Stomach smooth muscle (tissue), 2 donors: ENCODE measurements around the gene MAPK1IP1L.
"Not testable (repeated sequence)": the region's sequence is repeated elsewhere in the genome, so short reads cannot be mapped to it uniquely, and the experiment has no call there.

ENCODE experiments used
- H3K27ac ChIP-seq: one replicate; pipeline ENCODE4 v1.7.0; 2013; ENCODE audit warnings: mild to moderate bottlenecking, low read length, inconsistent platforms
- H3K27me3 ChIP-seq, 2 donors: one replicate each; pipeline ENCODE4 v1.7.0; 2013; ENCODE audit warnings: low read length in 2 of 2; ENCODE audit not compliant: insufficient read depth in 2 of 2, control insufficient read depth in 1 of 2
- H3K36me3 ChIP-seq, 2 donors: one replicate each; pipeline ENCODE4 v1.7.0; 2013; ENCODE audit warnings: low read length in 2 of 2; ENCODE audit not compliant: control insufficient read depth in 2 of 2, insufficient read depth in 2 of 2
- H3K4me1 ChIP-seq: one replicate; pipeline ENCODE4 v1.7.0; 2013; ENCODE audit warnings: low read length; ENCODE audit not compliant: control insufficient read depth, insufficient read depth
- H3K4me3 ChIP-seq, 2 donors: one replicate each; pipeline ENCODE4 v1.7.0; 2013; ENCODE audit warnings: low read length in 2 of 2
- H3K9ac ChIP-seq, 2 donors: one replicate each; pipeline ENCODE4 v1.7.0; 2013; ENCODE audit warnings: low read length in 2 of 2, mild to moderate bottlenecking in 1 of 2
- H3K9me3 ChIP-seq, 2 donors: one replicate each; pipeline ENCODE4 v1.7.0; 2013; ENCODE audit warnings: low read length in 2 of 2; ENCODE audit not compliant: control insufficient read depth in 2 of 2
- donor health status: healthy.
- donor health status: Pancreatic carcinoma.

Gene MAPK1IP1L

DNA sequence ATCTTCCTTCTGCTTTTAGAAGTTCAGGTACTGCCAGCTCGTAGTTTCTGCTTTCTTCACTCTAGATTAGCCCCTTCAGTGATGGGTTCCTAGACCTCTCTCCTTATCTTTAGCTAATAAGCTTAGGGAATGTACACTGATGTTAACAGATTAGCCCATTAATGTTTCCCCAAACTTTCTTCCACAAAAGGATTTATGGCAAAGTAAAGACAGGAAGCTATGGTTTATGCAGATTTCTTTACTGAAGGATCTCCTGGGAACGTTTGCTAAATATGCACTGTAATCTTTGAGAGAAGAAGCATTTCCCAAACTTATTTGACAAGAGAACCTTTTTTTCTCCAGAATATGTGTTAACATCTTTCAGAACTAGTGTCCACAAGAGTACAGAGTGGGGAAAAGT, 20.3 kb upstream of the MAPK1IP1L start:
- Histone ChIP-seq H3K9me3 (no peaks in the 10 kb centered on the region), H3K9ac (peak overlapping the region in 1 of 2 donors; percentile 10), H3K4me1 (peaks cover 10% of the 10 kb centered on the region), H3K36me3 (no peaks in the 10 kb centered on the region), H3K4me3 (no peak overlapping the region), H3K27ac (no peak overlapping the region), H3K27me3 (no peaks in the 10 kb centered on the region)

DNA sequence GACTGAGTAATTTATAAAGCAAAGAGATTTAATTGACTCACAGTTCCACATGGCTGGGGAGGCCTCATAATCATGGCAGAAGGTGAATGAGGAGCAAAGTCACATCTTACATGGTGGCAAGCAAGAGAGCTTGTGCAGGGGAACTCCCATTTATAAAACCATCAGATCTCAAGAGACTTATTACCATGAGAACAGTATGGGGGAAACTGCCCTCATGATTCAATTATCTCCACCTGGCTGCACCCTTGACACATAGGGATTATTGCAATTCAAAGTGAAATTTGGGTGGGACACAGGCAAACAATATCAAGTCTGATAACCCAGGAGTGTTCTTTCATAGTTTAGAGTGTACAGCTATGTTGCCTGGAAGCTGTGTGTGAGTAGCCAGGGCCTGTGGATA, 13.5 kb upstream of the MAPK1IP1L start:
- not testable (repeated sequence) for H3K9ac ChIP-seq, H3K4me1 ChIP-seq, H3K27ac ChIP-seq, H3K4me3 ChIP-seq, H3K9me3 ChIP-seq, H3K27me3 ChIP-seq, H3K36me3 ChIP-seq

DNA sequence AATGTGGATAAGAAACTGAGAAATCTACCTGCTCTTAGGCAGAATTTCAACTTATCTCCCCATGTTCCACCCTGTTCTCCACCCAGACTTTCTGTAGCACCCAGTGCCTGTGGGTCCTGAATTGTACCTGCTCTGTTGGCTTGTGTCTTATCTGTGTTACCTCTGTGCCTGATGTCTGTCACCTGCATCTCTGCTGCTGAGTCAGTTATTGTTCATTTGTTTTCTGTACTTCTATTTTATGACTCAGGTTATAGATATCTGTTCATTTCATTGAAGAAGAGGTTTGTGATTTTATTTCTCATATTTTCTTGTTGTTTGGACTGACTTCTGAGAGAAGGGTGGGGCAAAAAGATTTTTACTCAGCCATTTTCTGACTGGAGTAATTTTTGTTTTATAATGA, 12.7 kb upstream of the MAPK1IP1L start:
- Histone ChIP-seq H3K9ac (no peak overlapping the region), H3K27me3 (no peaks in the 10 kb centered on the region), H3K4me3 (no peak overlapping the region), H3K4me1 (no peaks in the 10 kb centered on the region), H3K36me3 (peaks cover 0 to 8% of the 10 kb centered on the region in 2 donors), H3K9me3 (no peaks in the 10 kb centered on the region), H3K27ac (no peak overlapping the region)

DNA sequence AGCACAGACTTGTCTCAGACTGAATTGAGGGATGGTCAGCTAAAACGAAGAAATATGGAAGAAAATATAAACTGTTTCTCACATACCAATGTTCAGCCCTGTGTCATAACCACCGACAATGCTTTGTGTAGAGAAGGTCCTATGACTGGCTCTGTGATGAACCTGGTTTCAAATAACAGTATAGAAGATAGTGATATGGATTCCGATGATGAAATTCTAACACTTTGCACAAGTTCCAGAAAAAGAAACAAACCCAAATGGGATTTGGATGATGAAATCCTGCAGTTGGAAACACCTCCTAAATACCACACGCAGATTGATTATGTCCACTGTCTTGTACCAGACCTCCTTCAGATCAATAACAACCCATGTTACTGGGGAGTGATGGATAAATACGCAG, 7.9 kb upstream of the MAPK1IP1L start:
- H3K36me3 ChIP-seq, result peaks cover 0 to 6% of the 10 kb centered on the region in 2 donors
- H3K4me1 ChIP-seq, result no peaks in the 10 kb centered on the region
- no peak overlapping the region for H3K9ac ChIP-seq
- no peak overlapping the region for H3K27ac ChIP-seq
- H3K27me3 ChIP-seq, result no peaks in the 10 kb centered on the region
- no peak overlapping the region for H3K4me3 ChIP-seq
- no peaks in the 10 kb centered on the region for H3K9me3 ChIP-seq

DNA sequence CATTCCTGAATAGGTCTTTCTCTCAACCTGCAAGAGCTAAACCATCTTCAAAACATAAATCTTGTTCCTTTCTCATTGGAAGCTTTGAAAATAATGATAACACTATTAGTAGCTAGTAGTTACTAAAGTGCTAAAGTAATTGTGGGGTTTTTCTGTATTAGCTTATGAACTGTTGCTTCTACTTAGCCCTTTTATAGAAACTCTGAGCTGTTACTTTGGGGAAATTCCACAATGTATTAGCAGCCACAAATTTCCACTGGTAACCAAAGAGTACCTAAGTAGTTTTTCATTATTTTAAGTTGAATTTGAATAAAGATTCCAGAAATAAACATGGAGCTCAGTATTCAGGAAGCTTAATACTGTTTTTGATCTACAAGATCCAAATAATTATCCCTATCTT, 6.4 kb upstream of the MAPK1IP1L start:
- no peaks in the 10 kb centered on the region for H3K9me3 ChIP-seq
- peaks cover 0 to 4% of the 10 kb centered on the region in 2 donors for H3K36me3 ChIP-seq
- H3K27me3 ChIP-seq, result no peaks in the 10 kb centered on the region
- H3K9ac ChIP-seq, result no peak overlapping the region
- H3K27ac ChIP-seq, result no peak overlapping the region
- H3K4me3 ChIP-seq, result no peak overlapping the region
- no peaks in the 10 kb centered on the region for H3K4me1 ChIP-seq

DNA sequence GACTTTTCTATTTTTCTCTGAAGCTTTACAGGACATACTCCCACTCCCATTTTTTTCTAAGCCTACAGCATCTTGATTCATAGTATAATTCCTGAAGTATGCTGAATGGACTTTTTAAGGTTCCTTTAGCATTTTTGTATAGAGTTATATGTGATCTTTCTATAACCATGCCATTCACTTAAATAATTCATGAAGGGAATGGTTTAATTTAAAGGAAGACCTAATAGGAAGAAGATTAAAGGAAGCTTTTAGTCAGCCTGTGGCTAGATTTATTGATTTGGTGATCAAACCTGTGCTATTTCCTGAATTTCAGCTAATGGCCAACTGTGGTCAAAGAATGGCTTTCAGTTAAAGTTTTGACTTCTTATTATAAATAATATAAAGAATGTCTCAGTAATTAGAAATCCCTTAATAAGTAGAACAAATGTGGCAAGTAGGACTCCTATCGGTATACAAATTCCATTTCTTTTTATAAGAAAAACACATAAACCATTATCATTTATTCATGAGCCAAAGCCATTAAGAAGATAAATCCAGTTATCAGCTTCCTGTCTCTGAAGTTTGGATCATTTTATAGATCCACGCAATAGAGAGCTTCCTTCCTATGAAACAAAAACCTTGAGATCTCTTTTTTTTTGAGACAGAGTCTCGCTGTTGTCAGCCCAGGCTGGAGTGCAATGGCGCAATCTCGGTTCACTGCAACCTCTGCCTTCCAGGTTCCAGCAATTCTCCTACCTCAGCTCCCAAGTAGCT, 4.0 kb upstream of the MAPK1IP1L start:
- Histone ChIP-seq H3K9ac (no peak overlapping the region), H3K36me3 (peaks cover 0 to 4% of the 10 kb centered on the region in 2 donors), H3K4me3 (no peak overlapping the region), H3K4me1 (peaks cover 7% of the 10 kb centered on the region), H3K27ac (no peak overlapping the region), H3K9me3 (no peaks in the 10 kb centered on the region), H3K27me3 (no peaks in the 10 kb centered on the region)

DNA sequence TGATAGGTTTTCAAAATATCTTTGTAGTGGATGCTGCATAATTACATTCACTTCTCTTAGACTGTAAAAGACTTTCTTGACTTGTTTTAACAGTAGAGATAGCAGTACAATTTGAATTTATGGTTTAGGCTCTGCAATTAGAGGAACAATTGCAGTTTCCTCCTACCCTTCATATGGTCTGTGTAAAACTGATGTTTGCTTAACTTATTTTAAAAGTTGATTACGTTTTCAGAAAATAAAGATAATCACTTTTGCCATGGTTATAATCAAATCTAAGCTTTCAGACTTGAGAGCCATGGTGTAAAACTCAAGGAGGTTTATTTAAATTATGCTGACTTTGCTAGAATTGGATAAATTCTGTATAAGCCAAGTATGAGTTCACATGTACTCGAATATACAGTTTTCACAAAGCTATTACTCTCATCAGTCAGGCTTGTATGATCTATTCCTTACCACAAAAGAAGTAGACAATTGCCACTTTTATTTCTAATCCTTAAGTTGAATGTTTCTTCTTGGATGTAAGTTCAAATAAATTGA, 2.5 kb upstream of the MAPK1IP1L start:
- Histone ChIP-seq H3K9ac (no peak overlapping the region), H3K9me3 (no peaks in the 10 kb centered on the region), H3K4me1 (peaks cover 16% of the 10 kb centered on the region), H3K27ac (no peak overlapping the region), H3K27me3 (no peaks in the 10 kb centered on the region), H3K4me3 (no peak overlapping the region), H3K36me3 (no peaks in the 10 kb centered on the region)

DNA sequence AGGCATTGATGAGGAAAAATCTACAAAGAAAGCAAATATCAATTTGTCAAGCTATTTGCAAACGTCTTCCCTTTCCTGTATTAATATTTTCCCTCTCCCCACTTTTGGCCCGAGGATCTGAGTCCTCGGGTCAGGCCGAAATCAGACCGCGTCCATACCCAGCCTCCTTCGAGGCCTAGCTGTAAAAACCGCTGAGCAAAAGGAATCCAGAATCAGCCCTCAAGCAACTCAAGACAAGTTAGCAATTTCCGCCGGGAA, 353 bp upstream of the MAPK1IP1L start:
- H3K4me3 ChIP-seq, result peak overlapping the region; percentile 88 to 96
- peaks cover 16% of the 10 kb centered on the region for H3K4me1 ChIP-seq
- H3K9ac ChIP-seq, result peak overlapping the region; percentile 92 to 100
- H3K27ac ChIP-seq, result peak overlapping the region; percentile 100
- no peaks in the 10 kb centered on the region for H3K9me3 ChIP-seq
- no peaks in the 10 kb centered on the region for H3K27me3 ChIP-seq
- peaks cover 0 to 2% of the 10 kb centered on the region in 2 donors for H3K36me3 ChIP-seq

DNA sequence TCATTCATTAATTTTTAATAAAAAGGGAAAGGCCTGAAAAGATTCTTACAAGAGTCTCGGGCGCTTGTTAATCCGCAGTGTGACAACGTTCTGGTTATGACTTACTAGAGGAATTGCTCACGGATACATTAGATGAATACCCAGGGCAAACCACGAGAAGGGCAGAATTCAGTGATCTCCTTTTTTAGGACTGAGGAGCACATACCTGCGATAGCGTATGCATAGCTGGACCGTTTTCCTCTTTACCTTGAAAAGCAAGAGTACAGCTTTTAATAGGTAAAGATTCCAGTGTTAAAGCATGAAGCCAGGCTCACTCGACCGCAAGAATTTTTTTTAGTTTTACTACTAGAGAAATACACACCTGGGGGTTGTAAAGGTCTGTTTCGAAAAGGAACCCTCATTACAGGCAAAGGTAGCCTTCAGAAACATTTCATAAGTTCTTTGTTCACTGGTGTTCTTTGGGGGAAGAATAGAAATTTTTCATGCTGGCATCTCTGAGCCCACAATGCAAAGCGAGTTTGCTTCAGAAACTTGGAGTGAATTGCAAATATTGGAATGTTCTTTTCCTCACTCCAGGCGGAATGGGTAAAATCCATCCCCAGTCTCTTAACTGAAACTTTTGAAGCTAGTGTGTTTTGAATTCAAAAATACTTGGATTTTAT, 953 bp downstream of the MAPK1IP1L start:
- peak overlapping the region; percentile 87 to 96 for H3K4me3 ChIP-seq
- H3K27ac ChIP-seq, result peak overlapping the region; percentile 100
- H3K36me3 ChIP-seq, result peaks cover 0 to 2% of the 10 kb centered on the region in 2 donors
- peak overlapping the region; percentile 100 for H3K9ac ChIP-seq
- H3K27me3 ChIP-seq, result no peaks in the 10 kb centered on the region
- H3K4me1 ChIP-seq, result peaks cover 16% of the 10 kb centered on the region
- no peaks in the 10 kb centered on the region for H3K9me3 ChIP-seq

DNA sequence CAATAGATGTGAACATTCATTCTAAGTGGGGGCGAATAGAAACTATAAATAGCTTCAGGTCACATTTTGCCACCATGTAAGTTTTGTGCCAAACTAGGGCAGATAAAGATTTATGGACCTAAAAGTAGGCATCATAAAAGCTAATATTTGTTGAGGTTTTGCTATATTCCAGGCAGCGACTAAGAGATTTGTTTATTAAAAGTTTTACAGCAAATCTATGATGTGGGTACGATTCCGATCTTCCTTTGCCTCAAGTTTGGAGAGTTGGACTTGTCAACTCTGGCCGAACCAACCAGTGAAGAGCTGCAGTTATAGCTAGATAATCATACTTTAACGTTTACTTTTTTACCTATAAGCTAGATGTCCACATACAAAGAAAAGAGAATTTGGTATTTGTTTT, 1.6 kb downstream of the MAPK1IP1L start:
- Histone ChIP-seq H3K9ac (peak overlapping the region; percentile 100), H3K27me3 (no peaks in the 10 kb centered on the region), H3K9me3 (no peaks in the 10 kb centered on the region), H3K36me3 (peaks cover 0 to 2% of the 10 kb centered on the region in 2 donors), H3K4me1 (peaks cover 16% of the 10 kb centered on the region), H3K4me3 (peak overlapping the region; percentile 87 to 96), H3K27ac (peak overlapping the region; percentile 100)

DNA sequence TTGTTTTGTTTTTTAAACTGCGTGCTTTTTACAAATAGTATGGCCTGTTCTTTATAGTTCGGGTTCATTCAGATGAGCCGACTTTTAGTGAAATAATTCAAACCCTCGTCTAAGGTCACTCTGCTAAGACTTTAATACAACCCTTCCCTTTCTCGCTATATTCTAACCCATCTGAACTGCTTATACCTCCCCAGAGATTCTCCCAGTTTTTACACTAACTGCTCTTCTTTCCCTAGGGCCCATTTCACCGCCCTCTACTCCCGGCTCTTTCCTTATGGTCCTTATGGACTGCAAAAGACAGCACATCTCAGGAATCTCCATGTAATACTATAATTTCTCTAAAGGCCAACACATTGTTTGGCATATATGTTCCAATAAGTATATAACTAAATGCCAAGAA, 2.1 kb downstream of the MAPK1IP1L start:
- Histone ChIP-seq H3K9ac (no peak overlapping the region), H3K4me1 (peaks cover 16% of the 10 kb centered on the region), H3K36me3 (peaks cover 0 to 2% of the 10 kb centered on the region in 2 donors), H3K9me3 (no peaks in the 10 kb centered on the region), H3K27me3 (no peaks in the 10 kb centered on the region), H3K27ac (no peak overlapping the region), H3K4me3 (peak overlapping the region in 1 of 2 donors; percentile 96)
